HG02623 (cell line): Measurements from ENCODE around the gene CD79B.
"Not testable (repeated sequence)": the region's sequence is repeated elsewhere in the genome, so short reads cannot be mapped to it uniquely, and the experiment has no call there.

Experiments
- ATAC-seq: cut with Tn5 transposase; IDR thresholded peaks from one replicate; pipeline ENCODE4 v1.9.1; 2021; ENCODE audit warnings: moderate library complexity; ENCODE audit not compliant: unreplicated experiment

The CD79B gene

DNA sequence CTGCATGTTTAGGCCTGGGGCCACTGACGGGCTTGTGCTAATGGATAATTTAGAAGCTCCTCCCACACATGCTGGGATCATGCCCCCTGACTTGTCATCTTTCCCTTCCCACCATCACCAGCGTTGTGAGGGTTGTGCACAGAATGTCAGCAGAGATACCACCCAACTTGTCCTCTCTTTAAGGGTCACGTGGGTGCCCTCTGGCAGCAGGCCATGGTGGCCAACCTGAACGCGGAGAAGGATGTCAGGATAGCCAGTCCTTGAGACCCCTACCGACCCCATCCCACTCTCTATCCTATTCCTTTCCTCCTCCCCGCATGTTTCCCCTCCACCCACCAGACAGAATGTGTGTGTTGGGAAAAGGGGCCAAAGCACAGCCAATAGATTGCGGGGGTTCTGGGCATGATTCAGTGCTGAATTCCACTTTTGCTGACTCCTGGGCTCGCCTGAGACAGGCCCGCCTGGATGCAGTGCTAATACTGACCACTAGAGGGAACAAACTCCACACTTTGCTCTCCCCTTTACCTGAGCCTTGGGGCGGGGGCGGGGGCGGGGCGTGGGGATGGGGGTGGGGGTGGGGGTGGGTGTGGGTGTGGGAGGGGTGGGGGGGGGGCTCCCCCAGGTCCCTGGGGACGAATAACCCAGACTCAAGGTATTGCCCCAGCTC lies 50.1 kb downstream of the CD79B start, which contains the start of gene GH2:
GH2 (minus strand) TSS at position 10 of the 667 bp plus-strand sequence. CDS start 143 bp downstream, outside the sequence.
- no peak for ATAC-seq

DNA sequence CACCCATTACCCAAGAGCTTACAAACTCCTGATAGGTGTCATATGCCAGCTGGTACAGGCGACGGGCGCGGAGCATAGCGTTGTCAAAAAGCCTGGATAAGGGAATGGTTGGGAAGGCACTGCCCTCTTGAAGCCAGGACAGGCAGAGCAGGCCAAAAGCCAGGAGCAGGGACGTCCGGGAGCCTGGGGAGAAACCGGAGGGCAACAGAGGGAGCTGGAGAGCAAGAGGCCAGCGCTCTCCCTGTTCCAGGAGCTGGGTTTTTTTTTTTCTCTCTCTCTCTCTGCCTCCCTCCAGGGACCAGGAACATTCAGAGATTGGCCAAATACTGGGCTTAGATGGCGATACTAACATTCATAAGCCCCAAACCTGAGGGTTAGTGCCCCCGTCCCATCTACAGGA lies 50.8 kb downstream of the CD79B start:
- not testable (repeated sequence) for ATAC-seq

DNA sequence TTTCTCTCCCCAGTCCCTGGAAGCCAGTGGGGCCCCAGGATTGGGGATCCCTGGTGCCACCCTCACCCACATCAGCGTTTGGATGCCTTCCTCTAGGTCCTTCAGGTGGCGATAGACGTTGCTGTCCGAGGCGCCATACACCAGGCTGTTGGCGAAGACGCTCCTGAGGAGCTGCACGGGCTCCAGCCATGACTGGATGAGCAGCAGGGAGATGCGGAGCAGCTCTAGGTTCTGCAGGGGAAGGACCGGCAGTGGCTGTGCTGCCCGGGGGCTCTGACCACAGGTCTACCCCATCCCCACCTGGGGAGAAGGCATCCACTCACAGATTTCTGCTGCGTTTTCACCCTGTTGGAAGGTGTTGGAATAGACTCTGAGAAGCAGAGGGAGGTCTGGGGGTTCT lies 51.4 kb downstream of the CD79B start:
- ATAC-seq = no peak
